Activated CD4-positive, alpha-beta T cell treated with anti-CD3 and anti-CD28 coated beads, Interleukin-2, amount 50 U/mL, for 1 hour (primary cell): Measurements from ENCODE around the gene MYO5B.

ENCODE experiments used
- DNase-seq: peaks from one replicate; pipeline ENCODE4 v3.0.0-alpha.2; 2020

MYO5B gene

DNA sequence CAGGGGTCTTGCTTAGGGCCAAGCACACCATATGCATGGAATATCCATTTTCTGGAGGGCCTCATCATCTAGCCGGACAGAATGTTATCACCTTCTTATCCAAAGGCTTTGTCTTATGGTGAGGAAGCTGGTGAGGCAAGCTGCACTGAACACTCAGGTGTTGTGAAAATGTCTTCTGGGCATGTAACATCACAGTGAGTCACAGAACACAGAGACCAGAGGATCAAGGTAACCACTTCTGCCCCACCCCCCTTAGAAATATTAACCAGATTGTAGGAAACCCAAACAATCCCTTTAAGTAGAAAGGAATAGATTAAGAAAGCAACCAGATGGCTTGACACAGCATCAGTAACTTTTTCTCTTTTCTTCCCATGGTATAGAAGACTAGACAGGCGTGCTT is 51.1 kb downstream of the MYO5B start:
- no peak for DNase-seq

- DNase-seq, result no peak
These were observed 51.7 kb downstream of the MYO5B start for GRCh38 chr18:50143294-50143693.

DNA sequence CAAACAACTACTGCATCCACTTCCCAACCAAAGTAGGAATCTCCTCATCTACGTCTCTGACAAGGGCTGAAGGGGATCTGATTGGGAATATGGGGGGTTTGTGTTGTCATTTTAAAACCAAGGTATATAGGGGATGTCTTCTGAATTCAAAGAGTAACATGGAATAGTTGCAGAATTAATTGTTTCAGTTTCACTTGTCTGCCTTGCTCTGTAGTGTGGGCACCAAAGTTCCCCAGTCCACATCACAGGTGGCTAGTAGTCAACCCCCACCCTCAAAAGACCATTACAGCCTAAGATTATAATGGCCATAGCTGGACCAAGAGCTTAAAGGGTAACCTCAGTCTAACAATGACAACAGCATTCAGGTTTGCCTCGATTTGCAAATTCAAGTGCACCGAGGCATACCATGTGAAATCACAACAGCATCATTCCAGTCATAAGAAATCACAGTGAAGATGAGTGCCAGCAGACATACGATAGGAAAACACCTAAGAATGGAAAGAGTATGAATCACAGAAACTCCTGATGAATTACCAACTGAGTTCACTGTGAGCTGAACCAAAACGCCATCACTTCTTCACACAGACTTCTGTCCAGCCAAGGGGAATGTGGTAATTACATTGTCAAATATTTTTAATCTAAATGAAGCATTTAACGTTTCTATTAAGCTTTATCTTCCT is 52.4 kb downstream of the MYO5B start:
- DNase-seq, result no peak

GRCh38 chr18:50138181-50139064 is 56.5 kb downstream of the MYO5B start:
- no peak for DNase-seq

DNA sequence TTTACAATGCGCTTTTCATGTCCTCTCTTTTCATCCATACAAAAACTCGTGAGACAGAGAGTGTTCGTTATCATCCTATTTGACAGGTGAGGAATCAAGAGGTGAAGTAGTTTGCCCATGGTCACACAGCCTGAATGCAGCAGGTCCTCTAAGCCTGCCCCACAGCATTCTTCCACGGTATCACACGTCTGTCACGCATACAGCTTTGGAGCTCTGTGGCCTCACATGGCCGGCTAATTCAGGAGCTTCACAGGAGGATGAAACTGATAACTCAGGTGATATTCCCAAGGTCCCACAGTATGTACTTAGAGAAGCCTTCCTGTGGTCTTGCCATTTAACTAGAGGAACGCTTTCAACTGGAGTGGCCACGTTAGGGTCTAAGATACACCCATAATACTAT is 59.0 kb downstream of the MYO5B start:
- DNase-seq, result no peak

GRCh38 chr18:50133526-50133925 is 61.4 kb downstream of the MYO5B start:
- no peak for DNase-seq

GRCh38 chr18:50131591-50131990 is 63.4 kb downstream of the MYO5B start:
- no peak for DNase-seq

DNA sequence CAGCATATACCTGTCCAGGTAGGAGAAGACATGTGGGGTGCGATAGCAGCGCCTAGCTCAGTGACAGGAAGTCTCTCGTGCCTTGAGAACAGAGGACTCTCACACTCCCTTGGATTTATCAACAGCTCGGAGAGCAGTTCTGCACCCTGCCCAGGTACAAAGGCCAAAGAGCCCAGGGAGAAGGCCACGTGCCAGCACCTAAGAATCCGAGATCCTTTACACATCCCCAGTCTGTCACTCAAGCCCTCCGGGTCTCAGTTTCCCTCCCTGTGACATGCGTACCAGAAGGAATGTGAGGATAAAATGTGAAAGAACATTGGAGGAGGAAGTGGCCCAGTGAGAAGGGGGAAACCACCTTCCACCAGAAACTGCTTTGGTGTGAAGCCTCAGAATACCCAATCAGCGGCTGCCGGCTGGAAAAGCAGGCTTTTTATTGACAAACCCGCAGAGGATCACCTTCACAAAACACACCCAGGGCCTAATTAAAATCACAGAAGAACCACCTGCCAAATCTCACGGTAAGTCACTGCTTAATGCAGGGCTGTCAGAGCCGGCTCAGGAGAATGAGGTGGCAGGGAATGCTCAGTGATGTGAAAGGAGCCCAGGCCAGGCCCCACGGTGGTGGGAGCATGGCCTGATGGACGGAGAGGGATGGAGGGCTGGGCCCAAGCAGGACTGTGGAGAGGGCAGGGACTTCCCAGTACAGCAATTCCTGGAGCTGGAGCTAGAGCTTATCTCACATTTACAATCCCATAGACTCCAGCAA is 66.3 kb downstream of the MYO5B start:
- no peak for DNase-seq

DNA sequence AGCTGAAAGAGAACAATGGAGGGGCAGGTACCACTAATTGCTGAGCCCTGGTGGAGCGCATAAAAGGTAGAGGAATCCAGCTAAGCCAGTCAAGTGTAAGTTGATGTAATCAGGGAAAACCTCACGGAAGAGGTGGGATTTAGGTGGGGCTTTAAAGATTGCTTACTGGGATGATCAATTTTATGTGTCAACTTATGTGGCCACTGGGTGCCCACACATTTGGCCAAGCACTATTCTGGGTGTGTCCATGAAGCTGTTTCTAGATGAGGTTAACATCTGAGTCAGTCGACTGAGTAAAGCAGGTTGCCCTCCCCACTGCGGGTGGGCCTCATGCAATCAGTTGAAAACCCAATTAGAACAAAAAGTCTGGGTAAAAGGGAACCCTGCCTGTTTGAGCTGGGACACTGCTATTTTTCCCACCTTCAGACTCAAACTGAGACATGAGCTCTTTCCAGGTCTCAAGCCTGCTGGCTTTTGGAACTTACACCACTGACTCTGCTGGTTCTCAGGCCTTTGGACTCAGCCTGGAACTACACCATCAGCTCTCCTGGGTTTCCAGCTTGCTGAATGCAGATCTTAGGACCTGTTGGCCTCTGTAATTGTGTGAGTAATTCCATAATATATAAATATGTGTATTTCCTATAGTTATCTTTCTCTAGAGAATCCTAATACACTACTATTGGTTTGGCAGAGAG is 67.3 kb downstream of the MYO5B start:
- no peak for DNase-seq

DNA sequence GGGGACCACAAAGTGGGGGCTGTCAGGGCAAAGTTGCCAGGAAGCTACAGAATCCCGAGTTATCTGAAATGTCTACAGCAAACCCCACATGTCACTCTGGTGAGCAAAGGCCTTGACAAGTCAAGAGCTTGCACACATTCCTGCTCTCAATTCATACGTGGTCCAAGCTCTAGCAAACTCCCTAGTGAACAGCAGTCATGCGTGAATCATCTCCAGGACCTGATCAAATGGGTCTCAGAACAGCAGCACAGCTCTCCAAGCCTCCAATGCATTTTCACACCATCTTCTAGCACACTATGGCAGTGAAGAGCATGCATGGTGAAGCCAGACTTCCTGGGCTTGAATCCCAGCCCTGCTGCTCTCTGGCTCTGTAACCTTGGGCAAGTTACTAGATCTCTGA is 68.5 kb downstream of the MYO5B start:
- no peak for DNase-seq

DNA sequence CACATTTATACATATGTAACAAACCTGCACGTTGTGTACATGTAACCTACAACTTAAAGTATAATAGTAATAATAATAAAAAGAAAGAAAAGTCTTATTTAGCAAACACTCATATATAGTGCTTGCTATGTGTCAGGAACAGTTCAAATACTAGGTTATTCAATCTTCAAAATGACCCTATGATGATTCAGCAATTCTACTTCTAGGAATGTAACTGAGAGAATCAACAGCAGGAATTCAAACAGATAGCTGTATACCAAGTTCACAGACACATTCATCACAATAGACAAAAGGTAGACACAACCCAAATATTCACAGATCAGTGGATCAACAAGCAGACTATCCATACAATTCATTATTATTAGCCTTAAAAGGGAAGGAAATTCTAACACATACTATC is 69.5 kb downstream of the MYO5B start:
- DNase-seq, result no peak

GRCh38 chr18:50119296-50119695 is 75.7 kb downstream of the MYO5B start:
- no peak for DNase-seq

DNA sequence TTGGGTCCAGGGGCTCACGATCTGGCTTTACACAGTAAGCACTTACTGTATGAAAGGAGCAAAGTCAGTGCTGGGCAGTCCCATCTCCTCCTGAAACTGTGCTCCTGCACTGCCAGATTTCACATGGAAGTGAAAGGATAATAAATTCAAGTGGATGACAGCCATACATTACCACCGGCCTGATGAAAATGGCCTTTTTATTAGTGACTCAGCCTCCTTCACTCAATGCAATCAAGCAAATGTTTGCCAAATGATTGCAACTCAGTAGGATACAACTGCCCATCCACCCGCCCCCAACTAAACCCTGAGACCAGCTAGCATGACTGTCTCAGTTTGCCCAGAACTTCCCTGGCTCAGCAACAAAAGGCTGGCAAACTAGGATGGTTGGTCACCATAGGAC is 77.1 kb downstream of the MYO5B start:
- DNase-seq, result no peak

DNA sequence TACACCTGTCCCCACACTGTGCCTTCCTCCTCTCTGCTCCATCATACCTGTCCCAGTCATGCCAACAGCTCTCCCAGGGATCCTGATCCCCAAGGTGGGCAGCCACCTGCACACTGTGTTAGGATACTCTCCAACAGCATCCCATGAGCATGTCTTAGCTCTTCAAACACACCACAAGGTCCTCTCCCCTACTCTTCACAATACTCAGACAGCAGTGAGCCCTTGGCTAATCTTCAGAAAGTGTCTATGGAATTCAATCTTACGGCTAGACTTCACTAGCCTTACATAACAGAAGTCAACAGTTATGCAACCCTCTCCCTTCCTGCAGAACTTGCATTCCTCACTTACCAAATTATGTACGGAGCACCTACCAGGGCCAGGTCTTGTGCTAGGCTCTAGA is 79.9 kb downstream of the MYO5B start:
- no peak for DNase-seq

DNA sequence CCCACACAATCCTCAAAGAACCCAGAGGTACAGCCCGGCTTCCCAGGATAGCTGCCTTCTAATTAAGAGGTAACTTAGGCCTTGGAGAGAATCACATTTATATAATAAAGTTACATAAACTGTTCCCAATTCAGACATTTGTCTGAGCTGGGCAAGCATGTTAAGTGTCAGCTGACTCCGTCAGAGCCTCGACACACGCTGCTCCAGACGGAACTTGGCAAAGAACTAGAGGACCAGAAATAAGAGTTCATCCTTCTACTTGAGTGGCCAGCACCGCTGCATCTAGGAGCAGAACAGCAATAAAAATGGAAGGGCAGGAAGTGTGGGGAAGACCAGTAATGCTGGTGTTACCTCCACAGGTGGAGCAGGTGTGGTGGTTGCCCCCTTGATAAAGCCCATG is 80.5 kb downstream of the MYO5B start:
- no peak for DNase-seq

DNA sequence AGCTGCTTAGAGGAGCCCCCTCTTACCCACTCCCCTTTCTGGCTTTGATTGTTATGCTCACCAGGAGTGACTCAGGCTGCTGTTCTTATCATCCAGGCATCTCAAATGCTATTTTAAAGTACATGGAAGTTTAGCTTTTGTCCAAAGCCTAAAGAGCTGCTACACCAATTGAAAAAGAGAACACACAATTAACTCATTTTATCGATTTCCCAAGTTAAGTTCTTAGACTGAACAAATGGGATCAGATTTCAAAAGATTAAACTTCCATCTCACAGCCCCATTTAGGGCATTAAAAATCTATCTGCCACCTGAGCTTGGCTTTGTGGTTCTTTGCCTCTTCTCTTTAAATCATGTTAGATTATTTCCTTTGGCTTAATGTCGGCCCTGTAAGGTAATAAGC is 81.2 kb downstream of the MYO5B start:
- no peak for DNase-seq

DNA sequence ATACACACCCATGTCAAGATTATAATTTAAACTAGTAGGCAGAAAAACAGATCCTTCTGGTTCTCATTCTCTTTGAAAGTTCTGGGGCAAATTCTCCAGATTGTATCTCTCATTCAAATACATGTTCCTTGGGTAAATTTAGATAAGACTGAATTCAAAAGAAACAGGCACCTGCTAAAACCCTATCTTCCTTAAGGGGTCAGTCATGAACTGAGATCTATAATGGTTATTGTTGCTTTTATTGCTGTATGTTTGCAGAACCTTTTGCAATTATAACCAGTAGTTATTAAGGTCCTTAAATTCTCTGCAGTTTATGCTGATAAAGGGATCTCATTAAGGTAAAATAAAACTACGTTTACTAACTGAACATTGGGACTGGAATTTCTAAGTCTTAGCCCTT is 83.5 kb downstream of the MYO5B start:
- no peak for DNase-seq

- DNase-seq, result no peak
These were observed 87.4 kb downstream of the MYO5B start for GRCh38 chr18:50107468-50107977.

DNA sequence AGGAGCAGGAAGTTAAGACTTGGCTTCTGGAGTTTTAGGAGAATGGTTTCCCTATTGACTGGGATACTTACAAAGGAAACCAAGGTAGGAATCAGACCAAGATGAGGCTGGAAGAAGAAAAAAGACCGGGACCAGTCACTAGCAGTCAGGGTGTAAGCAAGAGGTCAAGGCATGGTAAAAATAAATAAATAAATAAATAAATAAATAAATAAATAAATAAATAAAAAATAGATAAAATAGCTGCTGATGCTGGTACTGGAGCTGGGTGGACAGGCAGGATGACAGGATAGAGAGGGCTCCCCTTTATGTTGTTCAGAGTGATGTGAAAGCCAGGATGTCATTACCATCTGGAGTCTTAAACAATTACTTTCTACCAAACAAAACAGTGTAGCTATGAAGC is 89.9 kb downstream of the MYO5B start:
- no peak for DNase-seq

DNA sequence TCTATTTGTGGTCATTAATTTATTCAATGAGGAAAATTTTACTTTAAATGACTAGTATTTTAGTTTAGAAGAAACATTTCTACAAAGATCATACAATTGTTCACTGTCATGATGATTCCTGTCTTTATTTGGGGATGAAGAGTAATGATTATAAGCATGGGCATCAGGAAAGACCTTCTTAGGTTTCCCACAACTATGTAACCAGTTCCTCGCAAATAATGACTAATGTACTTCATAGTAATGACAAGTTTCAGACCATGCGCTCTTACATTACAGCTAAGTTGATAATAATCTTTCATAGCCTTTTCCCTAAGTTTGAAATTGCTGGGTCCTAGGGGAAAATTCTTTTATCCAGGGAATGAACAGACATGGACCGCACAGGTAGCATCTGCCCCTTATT is 90.5 kb downstream of the MYO5B start:
- no peak for DNase-seq

GRCh38 chr18:50099725-50100407 is 95.1 kb downstream of the MYO5B start:
- DNase-seq, result no peak

GRCh38 chr18:50097702-50098101 is 97.2 kb downstream of the MYO5B start:
- no peak for DNase-seq
